K562 (cell line): ENCODE results near the gene RAB24. TPM values are rescaled to one million over a fixed set of nuclear protein-coding genes. Genes with fewer than 3 reads are reported as not detected.

Experiments
- E2F4 ChIP-seq: sonication (generic); formaldehyde crosslinking; IDR thresholded peaks from 2 replicates; pipeline ENCODE4 v1.8.0; 2022; ENCODE audit warnings: mild to moderate bottlenecking, low read depth, missing genetic modification reagents
- E2F6 ChIP-seq, 2 experiments: IDR thresholded peaks; 2 replicates each; pipeline ENCODE4 v1.6.1; 2011; ENCODE audit warnings: borderline replicate concordance in 1 of 2, control low read depth in 1 of 2, low read depth in 1 of 2, low read length in 1 of 2, mild to moderate bottlenecking in 1 of 2, mixed read lengths in 1 of 2, moderate library complexity in 1 of 2; ENCODE audit not compliant: insufficient read depth in 1 of 2, insufficient read length in 1 of 2, poor library complexity in 1 of 2, severe bottlenecking in 1 of 2; ENCODE audit errors: extremely low read depth in 1 of 2
- ETV5 ChIP-seq: sonication (generic); formaldehyde crosslinking; IDR thresholded peaks from 2 replicates; pipeline ENCODE4 v1.4.0; 2020; ENCODE audit warnings: low read depth, mild to moderate bottlenecking, missing genetic modification reagents
- GABPB1 ChIP-seq: sonication (generic); formaldehyde crosslinking; IDR thresholded peaks from 2 replicates; pipeline ENCODE4 v1.8.0; 2022; ENCODE audit warnings: mild to moderate bottlenecking, missing genetic modification reagents
- HLTF ChIP-seq: fragments of 450-650 bp; IDR thresholded peaks from 2 replicates; pipeline ENCODE4 v1.6.1; 2016
- HNRNPK ChIP-seq: fragments of 200-400 bp; formaldehyde crosslinking; IDR thresholded peaks from one replicate; pipeline ENCODE4 v1.6.1; 2018; ENCODE audit warnings: mild to moderate bottlenecking, low read depth, low read length; ENCODE audit not compliant: poor library complexity, severe bottlenecking
- MCM3 ChIP-seq: fragments of 450-650 bp; IDR thresholded peaks from 2 replicates; pipeline ENCODE4 v1.6.1; 2016
- PHF20 ChIP-seq: fragments of 450-650 bp; IDR thresholded peaks from 2 replicates; pipeline ENCODE4 v1.6.1; 2018; ENCODE audit not compliant: partially characterized antibody
- POLR2B ChIP-seq: fragments of 450-650 bp; IDR thresholded peaks from 2 replicates; pipeline ENCODE4 v1.6.1; 2018; ENCODE audit warnings: low read depth; ENCODE audit not compliant: partially characterized antibody
- RBM15 ChIP-seq: fragments of 200-400 bp; formaldehyde crosslinking; IDR thresholded peaks from 2 replicates; pipeline ENCODE4 v1.6.1; 2018; ENCODE audit warnings: mild to moderate bottlenecking, low read length, moderate library complexity; ENCODE audit not compliant: insufficient read depth
- polyA plus RNA-seq, 8 experiments: library from polyadenylated mRNA; depleted of rRNA in 4 of 8; stranded (reverse) in 5 of 8; unstranded in 3 of 8; fragments of >200 nt; fragmentation: Nextera tagmentation in 2 of 8; fragmentation: Illumina TruSeq in 1 of 8; extraction: Ambion mirVana in 2 of 8; extraction: Trizol in 1 of 8; gene quantifications; 2 replicates each; pipeline versions ENCODE4 v1.2.1 to v1.2.3, GENCODE V29; 2011 to 2014; ENCODE audit warnings: inconsistent platforms in 1 of 8, missing spikeins in 1 of 8
- total RNA-seq, 7 experiments: library from RNA; depleted of rRNA in 6 of 7; stranded (reverse); fragments of >200 nt in 6 of 7; fragmentation: Illumina TruSeq in 2 of 7; extraction: Trizol in 2 of 7; gene quantifications; 2 replicates each; pipeline versions ENCODE4 v1.2.1 to v1.2.3, GENCODE V29; 2011 to 2021; ENCODE audit warnings: low replicate concordance in 1 of 7

The RAB24 gene
- total and polyA plus RNA-seq, 9 of the 15 experiments (the other 6 are each of a cell fraction or from before 2014, with no cell fraction given), result 13.9 to 107 (median 34.8) TPM

- TF ChIP-seq E2F4 (CRISPR knock-in tag) (no peak), RBM15 (no peak), ETV5 (CRISPR knock-in tag) (peak; percentile 50; the same call in 1 of the 2 replicates), HNRNPK (no peak), PHF20 (peak; percentile 60), HLTF (no peak), MCM3 (no peak), E2F6 (IDR thresholded peaks at IDR 0.05; ENCODE audit: borderline replicate concordance in 1 of 2, extremely low read depth in 1 of 2, insufficient read depth in 1 of 2, insufficient read length in 1 of 2, low read depth in 1 of 2, low read length in 1 of 2, poor library complexity in 1 of 2, severe bottlenecking in 1 of 2) (peak; percentile 31 to 36), GABPB1 (CRISPR knock-in tag) (peak; percentile 93), POLR2B (peak; percentile 28)
Measured at GRCh38 chr5:177303121-177303924, at the start of gene RAB24, which contains the start of gene PRELID1 (continued).
